ENCODE results near the gene C9orf50.

The C9orf50 gene

DNA sequence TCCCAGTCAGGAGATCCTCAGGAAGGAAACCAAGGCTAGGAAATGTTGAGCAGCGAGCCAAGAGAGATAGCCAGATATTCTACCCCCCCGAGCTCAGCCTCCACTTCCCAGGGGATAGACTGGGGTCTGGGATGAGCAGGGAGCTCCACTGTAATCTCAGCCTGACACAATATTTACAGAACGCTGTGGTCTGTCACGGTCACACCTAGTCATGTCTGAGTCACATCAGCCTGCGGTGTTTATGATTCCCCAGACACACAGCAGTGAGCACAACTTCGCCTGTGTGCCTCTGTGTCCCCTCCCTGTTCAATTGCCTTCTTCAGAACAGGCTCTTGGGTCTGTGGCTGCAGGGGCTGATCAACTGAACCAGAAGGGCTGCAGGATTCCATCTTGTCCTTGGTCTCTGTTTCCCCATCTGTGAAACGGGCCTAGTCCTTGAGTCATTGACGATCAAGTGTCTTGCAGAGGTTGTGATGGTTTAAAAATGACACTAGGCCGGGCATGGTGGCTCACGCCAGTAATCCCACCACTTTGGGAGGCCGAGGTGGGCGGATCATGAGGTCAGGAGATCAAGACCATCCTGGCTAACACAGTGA lies 36.0 kb upstream of the C9orf50 start:
- no peak overlapping the region for H2AK5ac ChIP-seq (ENCODE audit: low read depth, low read length)
- H3K36me3 ChIP-seq (replicated peaks in 1 of 2; ENCODE audit: control insufficient read depth in 2 of 2, insufficient read depth in 2 of 2, low read length in 2 of 2) = peaks cover 0 to 2% of the 10 kb centered on the region in 2 donors
- H4K91ac ChIP-seq (ENCODE audit: low read depth, low read length, poor library complexity) = no peak overlapping the region
- H3K14ac ChIP-seq (ENCODE audit: low read length) = no peak overlapping the region
- peak overlapping the region; percentile 1 for H2BK15ac ChIP-seq (ENCODE audit: low read length)
- peak overlapping the region; percentile 16 for H2BK12ac ChIP-seq (ENCODE audit: low read length)
- H4K8ac ChIP-seq (ENCODE audit: low read depth, low read length) = peak overlapping the region; percentile 43
- peak overlapping the region; percentile 66 for H3K4ac ChIP-seq (ENCODE audit: low read length)
- H3K27me3 ChIP-seq (ENCODE audit: control insufficient read depth in 3 of 3, insufficient read depth in 3 of 3, low read depth in 1 of 3, low read length in 3 of 3) = peaks cover 0 to 43% (median 0%) of the 10 kb centered on the region in 3 experiments
- no peak overlapping the region for H3K4me2 ChIP-seq (ENCODE audit: insufficient read depth, low read length, poor library complexity, severe bottlenecking)
- peaks cover 0 to 5% of the 10 kb centered on the region in 2 donors for H3K4me1 ChIP-seq (ENCODE audit: control insufficient read depth in 2 of 2, insufficient read depth in 1 of 2, low read depth in 1 of 2, low read length in 2 of 2)
- H3K9me3 ChIP-seq (replicated peaks in 1 of 2; ENCODE audit: control insufficient read depth in 2 of 2, insufficient read depth in 1 of 2, low read depth in 1 of 2, low read length in 2 of 2) = peaks cover 0 to 4% of the 10 kb centered on the region in 2 donors
- DNase-seq (ENCODE audit: low spot score) = no peak
- no peak overlapping the region for H3K4me3 ChIP-seq (ENCODE audit: low read length in 2 of 2)
- no peak overlapping the region for H3K27ac ChIP-seq (replicated peaks; ENCODE audit: low read length)
- no peak overlapping the region for H3K18ac ChIP-seq (ENCODE audit: low read length)
- no peak overlapping the region for H2AFZ ChIP-seq (ENCODE audit: low read length)
- H2BK120ac ChIP-seq (ENCODE audit: low read depth, low read length) = no peak overlapping the region
- H3K9ac ChIP-seq (ENCODE audit: low read depth, low read length, poor library complexity) = no peak overlapping the region
- H2BK5ac ChIP-seq (ENCODE audit: low read length) = no peak overlapping the region
- no peak overlapping the region for H3K23ac ChIP-seq (ENCODE audit: low read depth, low read length, poor library complexity)
- WGBS, 2 donors (ENCODE audit: extremely low coverage in 2 of 2, insufficient read length in 2 of 2, insufficient replicate concordance in 1 of 2) = no CpG with 5 or more reads among the region's 12 CpGs
- no peaks in the 10 kb centered on the region for H3K79me1 ChIP-seq (ENCODE audit: low read depth, low read length)

GRCh38 chr9:129655696-129656095 lies 34.8 kb upstream of the C9orf50 start:
- peak overlapping the region; percentile 38 for H3K18ac ChIP-seq (ENCODE audit: low read length)
- H3K27ac ChIP-seq (replicated peaks; ENCODE audit: low read length) = no peak overlapping the region
- peak overlapping the region; percentile 66 for H2BK12ac ChIP-seq (ENCODE audit: low read length)
- H3K4me2 ChIP-seq (ENCODE audit: insufficient read depth, low read length, poor library complexity, severe bottlenecking) = no peak overlapping the region
- no peak overlapping the region for H3K4ac ChIP-seq (ENCODE audit: low read length)
- H3K27me3 ChIP-seq (ENCODE audit: control insufficient read depth in 3 of 3, insufficient read depth in 3 of 3, low read depth in 1 of 3, low read length in 3 of 3) = peaks cover 0 to 43% (median 0%) of the 10 kb centered on the region in 3 experiments
- no peak overlapping the region for H2AK5ac ChIP-seq (ENCODE audit: low read depth, low read length)
- H3K9ac ChIP-seq (ENCODE audit: low read depth, low read length, poor library complexity) = peak overlapping the region; percentile 66
- H2AFZ ChIP-seq (ENCODE audit: low read length) = no peak overlapping the region
- no peak overlapping the region for H3K23ac ChIP-seq (ENCODE audit: low read depth, low read length, poor library complexity)
- no peak for DNase-seq (ENCODE audit: low spot score)
- peak overlapping the region in 1 of 2 donors; percentile 30 for H3K4me3 ChIP-seq (ENCODE audit: low read length in 2 of 2)
- H3K4me1 ChIP-seq (ENCODE audit: control insufficient read depth in 2 of 2, insufficient read depth in 1 of 2, low read depth in 1 of 2, low read length in 2 of 2) = peaks cover 0 to 5% of the 10 kb centered on the region in 2 donors
- H3K9me3 ChIP-seq (replicated peaks in 1 of 2; ENCODE audit: control insufficient read depth in 2 of 2, insufficient read depth in 1 of 2, low read depth in 1 of 2, low read length in 2 of 2) = peaks cover 0 to 4% of the 10 kb centered on the region in 2 donors
- H3K79me1 ChIP-seq (ENCODE audit: low read depth, low read length) = no peaks in the 10 kb centered on the region
- no peak overlapping the region for H2BK5ac ChIP-seq (ENCODE audit: low read length)
- no CpG with 5 or more reads among the region's 7 CpGs for WGBS, 2 donors (ENCODE audit: extremely low coverage in 2 of 2, insufficient read length in 2 of 2, insufficient replicate concordance in 1 of 2)
- H2BK120ac ChIP-seq (ENCODE audit: low read depth, low read length) = no peak overlapping the region
- peak overlapping the region; percentile 94 for H2BK15ac ChIP-seq (ENCODE audit: low read length)
- no peak overlapping the region for H4K91ac ChIP-seq (ENCODE audit: low read depth, low read length, poor library complexity)
- H4K8ac ChIP-seq (ENCODE audit: low read depth, low read length) = no peak overlapping the region
- no peak overlapping the region for H3K14ac ChIP-seq (ENCODE audit: low read length)
- peaks cover 0 to 2% of the 10 kb centered on the region in 2 donors for H3K36me3 ChIP-seq (replicated peaks in 1 of 2; ENCODE audit: control insufficient read depth in 2 of 2, insufficient read depth in 2 of 2, low read length in 2 of 2)

GRCh38 chr9:129655154-129655553 lies 34.3 kb upstream of the C9orf50 start:
- Histone ChIP-seq H2BK120ac (ENCODE audit: low read depth, low read length) (no peak overlapping the region), H2AFZ (ENCODE audit: low read length) (no peak overlapping the region), H2AK5ac (ENCODE audit: low read depth, low read length) (no peak overlapping the region), H3K23ac (ENCODE audit: low read depth, low read length, poor library complexity) (peak overlapping the region; percentile 80), H3K4ac (ENCODE audit: low read length) (no peak overlapping the region), H3K18ac (ENCODE audit: low read length) (no peak overlapping the region), H3K4me2 (ENCODE audit: insufficient read depth, low read length, poor library complexity, severe bottlenecking) (no peak overlapping the region), H2BK12ac (ENCODE audit: low read length) (no peak overlapping the region), H3K79me1 (ENCODE audit: low read depth, low read length) (no peaks in the 10 kb centered on the region), H3K4me3 (ENCODE audit: low read length in 2 of 2) (no peak overlapping the region), H2BK5ac (ENCODE audit: low read length) (no peak overlapping the region), H3K4me1 (ENCODE audit: control insufficient read depth in 2 of 2, insufficient read depth in 1 of 2, low read depth in 1 of 2, low read length in 2 of 2) (peaks cover 0 to 5% of the 10 kb centered on the region in 2 donors), H3K9ac (ENCODE audit: low read depth, low read length, poor library complexity) (no peak overlapping the region), H3K14ac (ENCODE audit: low read length) (no peak overlapping the region), H4K8ac (ENCODE audit: low read depth, low read length) (peak overlapping the region; percentile 43), H4K91ac (ENCODE audit: low read depth, low read length, poor library complexity) (no peak overlapping the region), H3K9me3 (replicated peaks in 1 of 2; ENCODE audit: control insufficient read depth in 2 of 2, insufficient read depth in 1 of 2, low read depth in 1 of 2, low read length in 2 of 2) (peaks cover 0 to 4% of the 10 kb centered on the region in 2 donors), H3K27me3 (ENCODE audit: control insufficient read depth in 3 of 3, insufficient read depth in 3 of 3, low read depth in 1 of 3, low read length in 3 of 3) (peaks cover 0 to 48% (median 0%) of the 10 kb centered on the region in 3 experiments), H3K27ac (replicated peaks; ENCODE audit: low read length) (no peak overlapping the region), H2BK15ac (ENCODE audit: low read length) (no peak overlapping the region), H3K36me3 (replicated peaks in 1 of 2; ENCODE audit: control insufficient read depth in 2 of 2, insufficient read depth in 2 of 2, low read length in 2 of 2) (peaks cover 0 to 2% of the 10 kb centered on the region in 2 donors)
- WGBS, 2 donors (ENCODE audit: extremely low coverage in 2 of 2, insufficient read length in 2 of 2, insufficient replicate concordance in 1 of 2) = no CpG with 5 or more reads among the region's 7 CpGs
- DNase-seq (ENCODE audit: low spot score) = no peak

GRCh38 chr9:129654554-129655040 lies 33.7 kb upstream of the C9orf50 start:
- Histone ChIP-seq H3K4me3 (ENCODE audit: low read length in 2 of 2) (no peak overlapping the region), H3K14ac (ENCODE audit: low read length) (no peak overlapping the region), H3K36me3 (replicated peaks in 1 of 2; ENCODE audit: control insufficient read depth in 2 of 2, insufficient read depth in 2 of 2, low read length in 2 of 2) (peaks cover 0 to 2% of the 10 kb centered on the region in 2 donors), H4K91ac (ENCODE audit: low read depth, low read length, poor library complexity) (no peak overlapping the region), H2BK15ac (ENCODE audit: low read length) (peak overlapping the region; percentile 83), H2BK120ac (ENCODE audit: low read depth, low read length) (no peak overlapping the region), H3K27me3 (ENCODE audit: control insufficient read depth in 3 of 3, insufficient read depth in 3 of 3, low read depth in 1 of 3, low read length in 3 of 3) (peaks cover 0 to 53% (median 0%) of the 10 kb centered on the region in 3 experiments), H2AFZ (ENCODE audit: low read length) (no peak overlapping the region), H3K9ac (ENCODE audit: low read depth, low read length, poor library complexity) (no peak overlapping the region), H3K79me1 (ENCODE audit: low read depth, low read length) (no peaks in the 10 kb centered on the region), H3K9me3 (replicated peaks in 1 of 2; ENCODE audit: control insufficient read depth in 2 of 2, insufficient read depth in 1 of 2, low read depth in 1 of 2, low read length in 2 of 2) (peaks cover 0 to 4% of the 10 kb centered on the region in 2 donors), H2BK5ac (ENCODE audit: low read length) (no peak overlapping the region), H3K18ac (ENCODE audit: low read length) (no peak overlapping the region), H3K4ac (ENCODE audit: low read length) (no peak overlapping the region), H3K4me2 (ENCODE audit: insufficient read depth, low read length, poor library complexity, severe bottlenecking) (no peak overlapping the region), H3K23ac (ENCODE audit: low read depth, low read length, poor library complexity) (no peak overlapping the region), H2AK5ac (ENCODE audit: low read depth, low read length) (peak overlapping the region; percentile 74), H3K4me1 (ENCODE audit: control insufficient read depth in 2 of 2, insufficient read depth in 1 of 2, low read depth in 1 of 2, low read length in 2 of 2) (peaks cover 0 to 8% of the 10 kb centered on the region in 2 donors), H2BK12ac (ENCODE audit: low read length) (peak overlapping the region; percentile 75), H3K27ac (replicated peaks; ENCODE audit: low read length) (no peak overlapping the region), H4K8ac (ENCODE audit: low read depth, low read length) (no peak overlapping the region)
- DNase-seq (ENCODE audit: low spot score) = no peak
- WGBS, 2 donors (ENCODE audit: extremely low coverage in 2 of 2, insufficient read length in 2 of 2, insufficient replicate concordance in 1 of 2) = no CpG with 5 or more reads among the region's 20 CpGs
